GM10266 (cell line): ENCODE data around the gene AOC3.
"Not testable (repeated sequence)": the region's sequence is repeated elsewhere in the genome, so short reads cannot be mapped to it uniquely, and the experiment has no call there.

Experiments used
- DNase-seq: peaks from one replicate; pipeline ENCODE4 v3.0.0; 2012; ENCODE audit errors: extremely low spot score
- CTCF ChIP-seq: IDR thresholded peaks from 2 replicates; pipeline ENCODE4 v1.5.1; 2012; ENCODE audit warnings: mild to moderate bottlenecking, low read depth; ENCODE audit not compliant: control insufficient read depth, insufficient read depth; ENCODE audit errors: missing control alignments

Gene AOC3

GRCh38 chr17:42893359-42893758, 42.4 kb downstream of the AOC3 start:
- TF ChIP-seq CTCF: no peak
- DNase-seq: no peak

DNA sequence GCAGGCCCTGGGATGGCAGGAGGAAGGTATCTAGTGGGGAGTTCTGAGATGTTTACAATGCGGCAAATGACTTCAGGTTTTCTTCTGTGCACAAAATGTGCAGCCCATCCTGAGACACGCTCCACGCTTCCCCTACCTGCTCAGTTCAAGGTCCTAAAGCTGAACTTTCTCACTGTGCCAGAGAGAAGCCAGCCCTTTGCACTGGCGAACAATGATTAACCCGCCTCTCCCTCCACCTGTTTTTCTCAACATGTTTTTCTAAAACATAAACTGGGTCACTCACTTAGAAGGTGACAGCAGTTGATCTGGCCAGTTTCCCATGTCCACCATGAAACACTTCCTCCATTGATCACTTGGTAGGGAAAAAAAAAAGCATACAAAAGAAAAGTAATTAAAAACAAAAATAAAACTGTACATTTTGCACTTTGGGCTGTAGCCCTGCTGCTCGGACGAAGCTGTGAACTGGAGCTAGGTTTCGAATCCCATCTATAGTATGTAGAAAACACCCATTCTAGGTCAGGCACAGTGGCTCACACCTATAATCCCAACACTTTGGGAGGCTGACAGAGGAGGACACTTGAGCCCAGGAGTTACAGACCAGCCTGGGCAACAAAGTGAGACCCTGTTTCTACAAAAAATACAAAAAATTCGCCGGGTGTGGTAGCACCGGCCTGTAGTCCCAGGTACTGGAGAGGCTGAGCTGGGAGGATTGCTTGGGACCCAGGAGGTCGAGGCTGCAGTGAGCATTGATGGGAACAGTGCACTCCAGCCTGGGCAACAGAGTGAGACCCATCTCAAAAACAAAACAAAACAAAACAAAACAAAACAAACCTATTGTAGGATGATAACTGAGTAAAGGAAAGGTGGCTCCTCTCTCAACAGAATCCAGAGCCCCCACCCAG, 43.5 kb downstream of the AOC3 start:
- DNase-seq: no peak
- no peak for TF ChIP-seq CTCF

DNA sequence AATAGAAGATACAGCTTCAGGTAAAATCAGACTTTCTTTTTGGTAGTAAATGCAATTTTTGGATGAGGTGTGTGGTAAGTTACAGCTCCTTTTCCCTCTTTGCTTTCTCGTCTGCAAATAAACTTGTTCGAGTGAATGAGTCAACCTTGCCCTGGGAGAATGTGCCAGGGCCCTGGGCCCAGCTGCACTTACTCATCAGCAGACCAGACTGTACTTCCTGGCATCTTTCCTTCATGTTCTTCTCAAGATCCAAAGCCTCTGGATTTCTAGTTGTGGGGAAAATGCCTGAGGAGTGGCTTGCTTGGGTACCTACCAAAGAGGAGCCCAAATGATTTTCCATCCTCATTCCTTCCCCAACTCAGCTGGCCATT, 44.2 kb downstream of the AOC3 start:
- DNase-seq: no peak
- TF ChIP-seq CTCF: no peak

DNA sequence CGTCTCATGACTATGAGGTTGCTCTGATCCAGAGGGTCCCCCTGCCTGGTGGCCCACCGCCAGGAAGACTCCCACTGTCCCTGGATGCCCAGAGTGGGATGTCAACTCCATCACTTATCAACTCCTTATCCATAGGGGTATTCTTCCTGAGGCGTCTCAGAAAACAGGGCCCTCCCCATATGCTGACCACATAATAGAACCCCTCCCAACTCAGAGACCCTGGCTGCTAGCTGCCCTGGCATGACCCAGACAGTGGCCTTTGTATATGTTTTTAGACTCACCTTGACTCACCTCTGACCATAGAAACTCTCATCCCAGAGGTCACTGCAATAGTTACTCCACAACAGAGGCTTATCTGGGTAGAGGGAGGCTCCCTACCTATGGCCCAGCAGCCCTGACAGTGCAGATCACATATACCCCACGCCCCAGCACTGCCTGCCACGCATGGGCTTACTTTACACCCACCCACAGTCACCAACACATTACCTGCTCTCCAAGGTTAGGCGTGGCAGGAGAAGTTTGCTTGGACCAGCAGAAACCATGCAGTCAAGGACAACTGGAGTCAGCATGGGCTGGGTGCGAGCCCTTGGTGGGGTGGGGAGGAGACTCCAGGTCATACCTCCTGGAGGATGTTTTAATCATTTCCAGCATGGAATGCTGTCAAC, 47.3 kb downstream of the AOC3 start:
- TF ChIP-seq CTCF: no peak
- no peak for DNase-seq

DNA sequence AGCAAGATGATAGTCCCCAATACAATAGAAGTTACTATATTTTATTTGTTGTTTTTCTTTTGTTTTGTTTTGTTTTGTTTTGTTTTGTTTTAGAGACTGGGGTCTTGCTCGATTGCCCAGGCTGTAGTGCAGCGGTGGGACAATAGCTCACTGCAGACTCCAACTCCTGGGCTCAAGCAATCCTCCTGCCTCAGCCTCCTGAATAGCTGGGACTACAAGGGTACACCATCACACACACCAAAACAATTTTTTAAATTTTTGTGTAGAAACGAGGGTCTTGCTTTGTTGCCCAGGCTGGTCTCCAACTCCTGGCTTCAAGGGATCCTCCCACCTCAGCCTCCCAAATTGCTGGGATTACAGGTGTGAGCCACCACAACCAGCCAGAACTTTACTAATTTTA, 49.0 kb downstream of the AOC3 start:
- DNase-seq: not testable (repeated sequence)

DNA sequence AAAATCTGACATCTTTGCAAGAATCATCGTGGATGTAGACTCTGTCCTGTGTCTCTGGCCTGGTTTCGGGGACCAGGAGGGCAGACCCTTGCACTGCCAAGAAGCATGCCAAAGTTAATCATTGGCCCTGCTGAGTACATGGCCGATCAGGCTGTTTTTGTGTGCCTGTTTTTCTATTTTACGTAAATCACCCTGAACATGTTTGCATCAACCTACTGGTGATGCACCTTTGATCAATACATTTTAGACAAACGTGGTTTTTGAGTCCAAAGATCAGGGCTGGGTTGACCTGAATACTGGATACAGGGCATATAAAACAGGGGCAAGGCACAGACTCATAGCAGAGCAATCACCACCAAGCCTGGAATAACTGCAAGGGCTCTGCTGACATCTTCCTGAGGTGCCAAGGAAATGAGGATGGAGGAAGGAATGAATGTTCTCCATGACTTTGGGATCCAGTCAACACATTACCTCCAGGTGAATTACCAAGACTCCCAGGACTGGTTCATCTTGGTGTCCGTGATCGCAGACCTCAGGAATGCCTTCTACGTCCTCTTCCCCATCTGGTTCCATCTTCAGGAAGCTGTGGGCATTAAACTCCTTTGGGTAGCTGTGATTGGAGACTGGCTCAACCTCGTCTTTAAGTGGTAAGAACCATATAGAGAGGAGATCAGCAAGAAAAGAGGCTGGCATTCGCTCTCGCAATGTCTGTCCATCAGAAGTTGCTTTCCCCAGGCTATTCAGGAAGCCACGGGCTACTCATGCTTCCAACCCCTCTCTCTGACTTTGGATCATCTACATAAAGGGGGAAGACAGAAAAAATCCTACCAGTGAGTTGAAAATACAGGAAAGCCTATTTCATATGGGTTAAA, 49.7 kb downstream of the AOC3 start, which contains the start of gene G6PC1:
Gene G6PC1, plus strand, starts transcription at position 340 of the 872 bp plus-strand sequence. Its CDS starts 78 bp downstream, at position 418.
- DNase-seq: no peak
- TF ChIP-seq CTCF: no peak

DNA sequence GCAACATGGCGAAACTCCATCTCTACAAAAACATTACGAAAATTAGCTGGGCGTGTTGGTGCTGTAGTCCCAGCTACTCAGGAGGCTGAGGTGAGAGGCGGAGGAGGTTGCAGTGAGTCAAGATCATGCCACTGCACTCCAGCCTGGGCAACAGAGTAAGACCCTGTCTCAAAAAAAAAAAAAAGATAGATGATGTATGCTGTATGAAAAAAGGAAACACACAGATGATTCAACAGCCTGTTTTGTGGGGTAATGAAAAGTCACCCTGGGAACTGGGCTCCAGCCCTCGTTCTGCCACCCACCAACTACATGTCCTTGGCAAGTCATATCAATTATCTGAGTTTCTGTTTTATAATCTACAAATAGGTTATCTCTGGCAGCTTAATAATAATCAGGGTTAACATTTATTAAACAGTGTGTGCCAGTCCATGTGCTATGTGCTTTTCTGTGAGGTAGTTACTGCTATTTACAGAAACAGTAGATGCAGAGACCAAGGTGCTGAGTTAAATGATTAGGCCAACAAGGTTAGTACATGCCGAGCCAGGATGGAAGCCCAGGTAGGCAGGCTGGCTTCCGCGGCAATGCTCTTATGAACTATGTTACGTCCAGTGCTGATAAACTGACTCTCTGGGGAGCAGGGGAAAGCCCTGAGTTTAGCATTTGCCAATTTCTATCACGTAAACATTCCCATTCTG, 50.7 kb downstream of the AOC3 start:
- DNase-seq: no peak
- TF ChIP-seq CTCF: no peak
